HepG2 (cell line): ENCODE measurements around the gene C20orf204. TPM values are rescaled to one million over a fixed set of nuclear protein-coding genes. Genes with fewer than 3 reads are reported as not detected.
A peak's percentile ranks its signal among the peaks of the same experiment; 100 is the strongest.

Experiments
- ATAC-seq: fragments of 200-7000 bp; cut with Tn5 transposase; 3 replicates; pipeline ENCODE4 v1.9.1; 2020; ENCODE audit warnings: mild to moderate bottlenecking, moderate library complexity
- BruUV-seq: library from RNA; stranded (reverse); fragments of 400-500 nt; replicated peaks from 2 replicates; lab custom pipeline; 2021; lab: Mats Ljungman, UMichigan
- CTCF ChIA-PET: fragments of 300-600 bp; formaldehyde crosslinking; extraction: SDS; loops from one replicate; lab custom pipeline; 2021; ENCODE audit warnings: low total read pairs, inconsistent platforms, low intra/inter-chr PET ratio; lab: Yijun Ruan, JAX
- POLR2A ChIA-PET: fragments of 350-600 bp; sonication (Branson Sonifier 250); formaldehyde crosslinking; loops from one replicate; lab custom pipeline; 2020; ENCODE audit warnings: antibody characterized with exemption, inconsistent platforms; lab: Yijun Ruan, JAX
- DNase-seq: peaks from one replicate; pipeline ENCODE4 v3.0.0-alpha.2; 2015; ENCODE audit warnings: low spot score
- FAIRE-seq: peaks from 3 replicates; lab custom pipeline; 2011; peaks lifted over from hg19 to GRCh38; lab: Jason Lieb, UNC
- H2AFZ ChIP-seq: one replicate; pipeline ENCODE4 v1.6.1; 2011; ENCODE audit warnings: low read length, inconsistent platforms
- H3K27ac ChIP-seq: fragments of 300-600 bp; 3 replicates; pipeline ENCODE4 v1.8.0; 2011; ENCODE audit warnings: mixed run types, mild to moderate bottlenecking, mixed read lengths, low read length, inconsistent platforms; ENCODE audit not compliant: insufficient read depth; ENCODE audit errors: extremely low read length
- H3K27me3 ChIP-seq, 2 experiments: fragments of 200-600 bp in 1 of 2; 2 replicates in 1 of 2; 3 replicates in 1 of 2; pipeline versions ENCODE4 v1.6.0 to v1.8.0; 2011; ENCODE audit warnings: low read length in 2 of 2, mild to moderate bottlenecking in 2 of 2, moderate library complexity in 2 of 2, inconsistent platforms in 1 of 2; ENCODE audit not compliant: insufficient read depth in 2 of 2, control insufficient read depth in 1 of 2
- H3K36me3 ChIP-seq, 2 experiments: fragments of 200-600 bp in 1 of 2; replicated peaks in 1 of 2; 2 replicates in 1 of 2; 3 replicates in 1 of 2; pipeline versions ENCODE4 v1.5.1 to v1.8.0; 2011; ENCODE audit warnings: low read length in 2 of 2, inconsistent platforms in 1 of 2; ENCODE audit not compliant: insufficient read depth in 2 of 2, control insufficient read depth in 1 of 2
- H3K4me1 ChIP-seq: 2 replicates; pipeline ENCODE4 v1.5.1; 2012; ENCODE audit warnings: low read length, inconsistent platforms; ENCODE audit not compliant: insufficient read depth
- H3K4me2 ChIP-seq: 2 replicates; pipeline ENCODE4 v1.6.0; 2011; ENCODE audit warnings: low read depth, low read length, inconsistent platforms
- H3K4me3 ChIP-seq, 3 experiments: fragments of 200-600 bp in 1 of 3; sonication (generic), shearing (Covaris generic) in 1 of 3; replicated peaks in 1 of 3; 2 replicates each; pipeline ENCODE4 v1.5.1; 2011 to 2016; ENCODE audit warnings: low read length in 3 of 3, inconsistent platforms in 2 of 3, low read depth in 2 of 3, mild to moderate bottlenecking in 2 of 3, control low read depth in 1 of 3, mixed read lengths in 1 of 3; ENCODE audit not compliant: insufficient read depth in 1 of 3
- H3K79me2 ChIP-seq: one replicate; pipeline ENCODE4 v1.6.1; 2011; ENCODE audit warnings: low read length, inconsistent platforms; ENCODE audit not compliant: insufficient read depth
- H3K9ac ChIP-seq: 2 replicates; pipeline ENCODE4 v1.6.0; 2011; ENCODE audit warnings: mild to moderate bottlenecking, low read depth, low read length, inconsistent platforms; ENCODE audit not compliant: insufficient read depth
- H3K9me3 ChIP-seq: 2 replicates; pipeline ENCODE4 v1.5.1; 2012; ENCODE audit warnings: mild to moderate bottlenecking, low read length
- H4K20me1 ChIP-seq: 2 replicates; pipeline ENCODE4 v1.6.0; 2011; ENCODE audit warnings: inconsistent platforms, mild to moderate bottlenecking, low read length, moderate library complexity; ENCODE audit not compliant: insufficient read depth
- AGO2 ChIP-seq: fragments of 200-400 bp; formaldehyde crosslinking; optimal IDR thresholded peaks from 2 replicates; pipeline ENCODE3; 2017; ENCODE audit warnings: mild to moderate bottlenecking, low read depth, low read length, moderate library complexity
- CHCHD3 ChIP-seq: sonication (generic); formaldehyde crosslinking; IDR thresholded peaks from 2 replicates; pipeline ENCODE4 v1.8.0; 2022; ENCODE audit warnings: mild to moderate bottlenecking, missing genetic modification reagents, moderate library complexity
- GABPA ChIP-seq, 2 experiments: IDR thresholded peaks; 2 replicates each; pipeline ENCODE4 v1.6.1; 2011 to 2016; ENCODE audit warnings: low read depth in 2 of 2, low read length in 1 of 2, missing biosample characterization in 1 of 2, missing genetic modification characterization in 1 of 2
- HES4 ChIP-seq: sonication (generic); formaldehyde crosslinking; IDR thresholded peaks from 2 replicates; pipeline ENCODE4 v1.9.0; 2021; ENCODE audit warnings: mild to moderate bottlenecking, missing genetic modification reagents, borderline replicate concordance
- HNRNPH1 ChIP-seq: fragments of 200-400 bp; formaldehyde crosslinking; optimal IDR thresholded peaks from 2 replicates; pipeline ENCODE3; 2017; ENCODE audit warnings: mild to moderate bottlenecking, low read depth, low read length
- MTA1 ChIP-seq: sonication (generic); formaldehyde crosslinking; IDR thresholded peaks from 2 replicates; pipeline ENCODE4 v1.4.0; 2020; ENCODE audit warnings: missing genetic modification reagents, mild to moderate bottlenecking, borderline replicate concordance
- NFE2L2 ChIP-seq: fragments of 150-350 bp; IDR thresholded peaks from 2 replicates; pipeline ENCODE4 v1.6.1; 2014; ENCODE audit warnings: low read length
- PHF8 ChIP-seq: sonication (generic); formaldehyde crosslinking; IDR thresholded peaks from 2 replicates; pipeline ENCODE4 v1.5.0; 2020; ENCODE audit warnings: missing genetic modification reagents
- SETDB1 ChIP-seq: sonication (generic); formaldehyde crosslinking; IDR thresholded peaks from 2 replicates; pipeline ENCODE4 v1.5.1; 2020; ENCODE audit warnings: missing genetic modification reagents, mild to moderate bottlenecking, borderline replicate concordance
- SIN3A ChIP-seq: IDR thresholded peaks from 2 replicates; pipeline ENCODE4 v1.6.1; 2011; ENCODE audit warnings: low read depth, mild to moderate bottlenecking, control low read depth, low read length, borderline replicate concordance
- ZBTB20 ChIP-seq: sonication (generic); formaldehyde crosslinking; IDR thresholded peaks from 2 replicates; pipeline ENCODE4 v1.8.1; 2023; ENCODE audit warnings: missing genetic modification reagents, low read depth, mild to moderate bottlenecking, borderline replicate concordance
- ZNF205 ChIP-seq: IDR thresholded peaks from 2 replicates; pipeline ENCODE4 v1.6.1; 2018; ENCODE audit warnings: missing biosample characterization, missing genetic modification reagents
- ZNF333 ChIP-seq: sonication (generic); formaldehyde crosslinking; IDR thresholded peaks from 2 replicates; pipeline ENCODE4 v1.4.0; 2020; ENCODE audit warnings: mild to moderate bottlenecking, missing genetic modification reagents, borderline replicate concordance
- whole genome bisulfite sequencing: methylation state at CpG from one replicate; pipeline ENCODE4 v1.1.6; 2017; ENCODE audit warnings: low lambda C conversion rate; 5-methylcytosine and 5-hydroxymethylcytosine counted together
- in situ Hi-C: cut with HindIII; loops from 2 replicates; pipeline ENCODE4 v1.10.0; 2017; ENCODE audit warnings: low pct_unique_long_range_greater_than_20kb; ENCODE audit not compliant: extremely low pct_ligation_motif_present
- intact Hi-C: fragments of 100-400 bp; cut with micrococcal nuclease; formaldehyde crosslinking; loops from one replicate; pipeline ENCODE4 v1.10.0; 2022; ENCODE audit not compliant: unreplicated experiment
- polyA plus RNA-seq, 8 experiments: library from polyadenylated mRNA; depleted of rRNA in 3 of 8; stranded (reverse) in 7 of 8; unstranded in 1 of 8; fragments of >200 nt; fragmentation: Illumina TruSeq in 4 of 8; extraction: Trizol in 4 of 8; gene quantifications; 2 replicates each; pipeline versions ENCODE4 v1.2.1 to v1.2.3, GENCODE V29; 2011 to 2016; ENCODE audit warnings: low read depth in 4 of 8, missing spikeins in 1 of 8, mixed read lengths in 1 of 8; ENCODE audit not compliant: insufficient read depth in 1 of 8
- total RNA-seq, 5 experiments: library from RNA; depleted of rRNA; stranded (reverse); fragments of >200 nt; fragmentation: Illumina TruSeq; extraction: Trizol; gene quantifications; 2 replicates each; pipeline ENCODE4 v1.2.3, GENCODE V29; 2016; ENCODE audit warnings: low read depth in 1 of 5
- TF ChIP-seq, protein P1 (sequence below): sonication (generic); formaldehyde crosslinking; conservative IDR thresholded peaks from 2 replicates; pipeline ENCODE4 v1.8.0; 2022; ENCODE audit warnings: missing genetic modification reagents
- TF ChIP-seq, protein P2 (sequence below): sonication (generic); formaldehyde crosslinking; IDR thresholded peaks from 2 replicates; pipeline ENCODE4 v1.4.0; 2020; ENCODE audit warnings: missing genetic modification reagents
- TF ChIP-seq, protein P3 (sequence below): sonication (generic); formaldehyde crosslinking; IDR thresholded peaks from 2 replicates; pipeline ENCODE4 v1.5.1; 2020; ENCODE audit warnings: mild to moderate bottlenecking, missing genetic modification reagents, moderate library complexity

C20orf204 gene
- total and polyA plus RNA-seq, 2 of the 13 experiments (the other 11 are each of a cell fraction or from before 2014, with no cell fraction given): 22.1 to 80.0 TPM

DNA sequence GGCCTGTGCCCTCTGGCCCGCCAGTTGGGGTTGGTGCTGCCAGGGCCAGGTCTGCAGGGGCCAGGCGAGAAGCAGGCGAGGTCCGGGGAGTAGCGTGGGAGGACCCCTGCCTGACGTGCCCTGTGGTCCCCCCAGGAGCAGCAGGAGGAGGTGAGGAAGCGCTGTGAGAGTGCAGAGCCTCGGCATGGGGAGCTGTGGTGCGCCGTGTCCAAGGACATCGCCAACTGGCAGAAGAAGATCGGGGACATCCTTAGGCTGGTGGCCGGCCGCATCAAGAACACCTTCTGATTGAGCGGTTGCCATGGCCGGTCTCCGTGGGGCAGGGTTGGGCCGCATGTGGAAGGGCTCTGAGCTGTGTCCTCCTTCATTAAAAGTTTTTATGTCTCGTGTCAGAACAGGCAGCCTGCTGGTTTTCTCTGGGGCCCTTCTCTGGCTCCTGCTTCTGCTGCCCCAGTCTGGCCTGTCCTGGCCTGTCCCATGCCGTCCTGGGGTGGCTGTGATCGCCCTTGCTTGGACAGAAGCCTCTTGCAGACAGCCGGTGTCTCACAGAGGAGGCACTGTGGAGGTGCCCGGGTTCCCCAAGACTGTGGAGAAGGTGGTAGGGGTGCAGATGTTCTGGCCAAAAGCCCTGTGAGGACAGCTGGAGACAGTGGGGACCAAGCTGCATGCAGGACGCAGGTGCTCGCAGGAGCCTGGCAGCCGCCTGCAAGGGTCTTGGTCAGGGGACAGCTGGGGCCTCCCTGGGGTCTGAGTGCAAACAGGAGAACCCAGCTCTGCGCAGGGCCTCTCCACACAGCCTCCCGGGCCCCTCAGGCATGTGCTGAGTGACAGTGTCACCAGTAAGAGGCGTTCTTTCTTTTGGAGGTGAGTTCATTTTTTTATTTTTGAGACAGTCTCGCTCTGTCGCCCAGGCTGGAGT is 3.0 kb upstream of the C20orf204 start:
- Histone ChIP-seq H3K79me2 (peaks cover 18% of the 10 kb centered on the region), H3K4me3 (no peak overlapping the region), H3K9me3 (no peaks in the 10 kb centered on the region), H3K9ac (no peak overlapping the region), H3K36me3 (peaks cover 40 to 56% of the 10 kb centered on the region in 2 experiments), H2AFZ (no peak overlapping the region), H3K27ac (no peak overlapping the region), H3K27me3 (no peaks in the 10 kb centered on the region), H4K20me1 (no peaks in the 10 kb centered on the region), H3K4me2 (no peak overlapping the region), H3K4me1 (peaks cover 33% of the 10 kb centered on the region)
- ChIA-PET POLR2A (interaction anchor here (0.9 to 2.3 kb wide), 4 partner anchors 8 to 52 kb away, joined by 3 to 19 read pairs (median 3); partner anchors contain the start of gene PRPF6), CTCF (no interaction called here)
- FAIRE-seq (no peak), DNase-seq (no peak), ATAC-seq (no peak)
- intact Hi-C loops (no loop called here), in situ Hi-C loops (no loop called here)
- 97% methylated on average over 31 of the region's 31 CpGs for WGBS
- no TSS peak for BruUV-seq
- TF ChIP-seq GABPA (IDR thresholded peaks at IDR 0.05; ENCODE audit: low read depth, low read length): no peak
- TF ChIP-seq GABPA (CRISPR knock-in tag; IDR thresholded peaks at IDR 0.05; ENCODE audit: low read depth): no peak
- TF ChIP-seq CHCHD3 (CRISPR knock-in tag): no peak
- TF ChIP-seq, protein P1, sequence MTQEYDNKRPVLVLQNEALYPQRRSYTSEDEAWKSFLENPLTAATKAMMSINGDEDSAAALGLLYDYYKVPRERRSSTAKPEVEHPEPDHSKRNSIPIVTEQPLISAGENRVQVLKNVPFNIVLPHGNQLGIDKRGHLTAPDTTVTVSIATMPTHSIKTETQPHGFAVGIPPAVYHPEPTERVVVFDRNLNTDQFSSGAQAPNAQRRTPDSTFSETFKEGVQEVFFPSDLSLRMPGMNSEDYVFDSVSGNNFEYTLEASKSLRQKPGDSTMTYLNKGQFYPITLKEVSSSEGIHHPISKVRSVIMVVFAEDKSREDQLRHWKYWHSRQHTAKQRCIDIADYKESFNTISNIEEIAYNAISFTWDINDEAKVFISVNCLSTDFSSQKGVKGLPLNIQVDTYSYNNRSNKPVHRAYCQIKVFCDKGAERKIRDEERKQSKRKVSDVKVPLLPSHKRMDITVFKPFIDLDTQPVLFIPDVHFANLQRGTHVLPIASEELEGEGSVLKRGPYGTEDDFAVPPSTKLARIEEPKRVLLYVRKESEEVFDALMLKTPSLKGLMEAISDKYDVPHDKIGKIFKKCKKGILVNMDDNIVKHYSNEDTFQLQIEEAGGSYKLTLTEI (CRISPR knock-in tag): no peak
- TF ChIP-seq NFE2L2: no peak
- no peak for TF ChIP-seq ZBTB20 (CRISPR knock-in tag)
- no peak for TF ChIP-seq SIN3A
- TF ChIP-seq PHF8: 0 out of 2 replicates have a peak, but pooled peaks have one; percentile 25
- TF ChIP-seq HES4: no peak
- TF ChIP-seq HNRNPH1: no peak
- TF ChIP-seq ZNF205 (CRISPR knock-in tag): no peak
- TF ChIP-seq, protein P2, sequence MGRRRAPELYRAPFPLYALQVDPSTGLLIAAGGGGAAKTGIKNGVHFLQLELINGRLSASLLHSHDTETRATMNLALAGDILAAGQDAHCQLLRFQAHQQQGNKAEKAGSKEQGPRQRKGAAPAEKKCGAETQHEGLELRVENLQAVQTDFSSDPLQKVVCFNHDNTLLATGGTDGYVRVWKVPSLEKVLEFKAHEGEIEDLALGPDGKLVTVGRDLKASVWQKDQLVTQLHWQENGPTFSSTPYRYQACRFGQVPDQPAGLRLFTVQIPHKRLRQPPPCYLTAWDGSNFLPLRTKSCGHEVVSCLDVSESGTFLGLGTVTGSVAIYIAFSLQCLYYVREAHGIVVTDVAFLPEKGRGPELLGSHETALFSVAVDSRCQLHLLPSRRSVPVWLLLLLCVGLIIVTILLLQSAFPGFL (CRISPR knock-in tag): no peak
- TF ChIP-seq ZNF333: no peak
- no peak for TF ChIP-seq SETDB1 (CRISPR knock-in tag)
- TF ChIP-seq MTA1: 0 out of 2 replicates have a peak, but pooled peaks have one; percentile 22
- peak; percentile 82 for TF ChIP-seq AGO2
- TF ChIP-seq, protein P3, sequence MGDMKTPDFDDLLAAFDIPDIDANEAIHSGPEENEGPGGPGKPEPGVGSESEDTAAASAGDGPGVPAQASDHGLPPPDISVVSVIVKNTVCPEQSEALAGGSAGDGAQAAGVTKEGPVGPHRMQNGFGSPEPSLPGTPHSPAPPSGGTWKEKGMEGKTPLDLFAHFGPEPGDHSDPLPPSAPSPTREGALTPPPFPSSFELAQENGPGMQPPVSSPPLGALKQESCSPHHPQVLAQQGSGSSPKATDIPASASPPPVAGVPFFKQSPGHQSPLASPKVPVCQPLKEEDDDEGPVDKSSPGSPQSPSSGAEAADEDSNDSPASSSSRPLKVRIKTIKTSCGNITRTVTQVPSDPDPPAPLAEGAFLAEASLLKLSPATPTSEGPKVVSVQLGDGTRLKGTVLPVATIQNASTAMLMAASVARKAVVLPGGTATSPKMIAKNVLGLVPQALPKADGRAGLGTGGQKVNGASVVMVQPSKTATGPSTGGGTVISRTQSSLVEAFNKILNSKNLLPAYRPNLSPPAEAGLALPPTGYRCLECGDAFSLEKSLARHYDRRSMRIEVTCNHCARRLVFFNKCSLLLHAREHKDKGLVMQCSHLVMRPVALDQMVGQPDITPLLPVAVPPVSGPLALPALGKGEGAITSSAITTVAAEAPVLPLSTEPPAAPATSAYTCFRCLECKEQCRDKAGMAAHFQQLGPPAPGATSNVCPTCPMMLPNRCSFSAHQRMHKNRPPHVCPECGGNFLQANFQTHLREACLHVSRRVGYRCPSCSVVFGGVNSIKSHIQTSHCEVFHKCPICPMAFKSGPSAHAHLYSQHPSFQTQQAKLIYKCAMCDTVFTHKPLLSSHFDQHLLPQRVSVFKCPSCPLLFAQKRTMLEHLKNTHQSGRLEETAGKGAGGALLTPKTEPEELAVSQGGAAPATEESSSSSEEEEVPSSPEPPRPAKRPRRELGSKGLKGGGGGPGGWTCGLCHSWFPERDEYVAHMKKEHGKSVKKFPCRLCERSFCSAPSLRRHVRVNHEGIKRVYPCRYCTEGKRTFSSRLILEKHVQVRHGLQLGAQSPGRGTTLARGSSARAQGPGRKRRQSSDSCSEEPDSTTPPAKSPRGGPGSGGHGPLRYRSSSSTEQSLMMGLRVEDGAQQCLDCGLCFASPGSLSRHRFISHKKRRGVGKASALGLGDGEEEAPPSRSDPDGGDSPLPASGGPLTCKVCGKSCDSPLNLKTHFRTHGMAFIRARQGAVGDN (CRISPR knock-in tag): peak; percentile 14; the same call in 1 of the 2 replicates
